Chondrocyte (in vitro differentiated cells): ENCODE data around the gene UHMK1. TPM values are rescaled to one million over a fixed set of nuclear protein-coding genes. Genes with fewer than 3 reads are reported as not detected.

Experiments used
- DNase-seq: peaks from one replicate; pipeline ENCODE4 v3.0.0; 2021; ENCODE audit warnings: mixed read lengths, low spot score
- H3K27ac Mint-ChIP-seq: one replicate; pipeline ENCODE4 v1.8.0; 2021; ENCODE audit warnings: mild to moderate bottlenecking, moderate library complexity, mixed read lengths; ENCODE audit not compliant: unreplicated experiment
- H3K27me3 Mint-ChIP-seq: 2 replicates; pipeline ENCODE4 v1.8.0; 2021; ENCODE audit warnings: low read depth, mixed read lengths
- H3K36me3 Mint-ChIP-seq: 2 replicates; pipeline ENCODE4 v1.8.0; 2021; ENCODE audit warnings: low read depth, mixed read lengths
- H3K4me1 Mint-ChIP-seq: 2 replicates; pipeline ENCODE4 v1.8.0; 2021; ENCODE audit warnings: low read depth, mild to moderate bottlenecking, mixed read lengths
- H3K4me3 Mint-ChIP-seq: one replicate; pipeline ENCODE4 v1.8.0; 2021; ENCODE audit warnings: mild to moderate bottlenecking, moderate library complexity, mixed read lengths; ENCODE audit not compliant: unreplicated experiment
- H3K9me3 Mint-ChIP-seq: 2 replicates; pipeline ENCODE4 v1.8.0; 2021; ENCODE audit warnings: low read depth, mixed read lengths
- total RNA-seq: library from RNA; stranded (reverse); gene quantifications from 3 replicates; pipeline ENCODE4 v1.2.1, GENCODE V29; 2021
- TF ChIP-seq, protein P1 (sequence below): fragments of 200-600 bp; sonication (generic); IDR thresholded peaks from 2 replicates; pipeline ENCODE4 v1.5.0; 2021; ENCODE audit warnings: antibody characterized with exemption, mild to moderate bottlenecking, moderate library complexity

Gene UHMK1
- total RNA-seq, 1 donor from 2014 or later, result 28.4 TPM

DNA sequence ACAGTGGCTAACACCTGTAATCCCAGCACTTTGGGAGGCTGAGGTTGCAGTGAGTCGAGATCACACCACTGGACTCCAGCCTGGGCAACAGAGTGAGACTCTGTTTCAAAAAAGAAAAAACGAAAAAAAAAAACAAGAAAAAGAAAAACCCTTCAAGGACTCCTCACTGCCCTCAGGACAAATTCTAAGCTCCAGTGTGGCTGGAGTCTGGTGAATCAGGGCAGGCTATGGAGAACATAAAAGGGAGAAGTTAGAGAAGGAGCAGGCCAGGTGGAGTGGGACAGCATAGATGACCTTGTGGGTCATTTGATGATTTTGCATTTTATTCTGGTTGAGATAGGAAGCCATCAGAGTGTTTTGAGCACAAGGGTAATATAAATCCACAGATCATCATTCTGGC lies 51.4 kb downstream of the UHMK1 start:
- Mint-ChIP-seq H3K4me3 (no peak overlapping the region), H3K9me3 (no peaks in the 10 kb centered on the region), H3K4me1 (peaks cover 18% of the 10 kb centered on the region), H3K27me3 (no peaks in the 10 kb centered on the region), H3K36me3 (no peaks in the 10 kb centered on the region), H3K27ac (peak overlapping the region; percentile 10)
- no peak for DNase-seq
- TF ChIP-seq, protein P1, sequence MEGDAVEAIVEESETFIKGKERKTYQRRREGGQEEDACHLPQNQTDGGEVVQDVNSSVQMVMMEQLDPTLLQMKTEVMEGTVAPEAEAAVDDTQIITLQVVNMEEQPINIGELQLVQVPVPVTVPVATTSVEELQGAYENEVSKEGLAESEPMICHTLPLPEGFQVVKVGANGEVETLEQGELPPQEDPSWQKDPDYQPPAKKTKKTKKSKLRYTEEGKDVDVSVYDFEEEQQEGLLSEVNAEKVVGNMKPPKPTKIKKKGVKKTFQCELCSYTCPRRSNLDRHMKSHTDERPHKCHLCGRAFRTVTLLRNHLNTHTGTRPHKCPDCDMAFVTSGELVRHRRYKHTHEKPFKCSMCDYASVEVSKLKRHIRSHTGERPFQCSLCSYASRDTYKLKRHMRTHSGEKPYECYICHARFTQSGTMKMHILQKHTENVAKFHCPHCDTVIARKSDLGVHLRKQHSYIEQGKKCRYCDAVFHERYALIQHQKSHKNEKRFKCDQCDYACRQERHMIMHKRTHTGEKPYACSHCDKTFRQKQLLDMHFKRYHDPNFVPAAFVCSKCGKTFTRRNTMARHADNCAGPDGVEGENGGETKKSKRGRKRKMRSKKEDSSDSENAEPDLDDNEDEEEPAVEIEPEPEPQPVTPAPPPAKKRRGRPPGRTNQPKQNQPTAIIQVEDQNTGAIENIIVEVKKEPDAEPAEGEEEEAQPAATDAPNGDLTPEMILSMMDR, result no peak

DNA sequence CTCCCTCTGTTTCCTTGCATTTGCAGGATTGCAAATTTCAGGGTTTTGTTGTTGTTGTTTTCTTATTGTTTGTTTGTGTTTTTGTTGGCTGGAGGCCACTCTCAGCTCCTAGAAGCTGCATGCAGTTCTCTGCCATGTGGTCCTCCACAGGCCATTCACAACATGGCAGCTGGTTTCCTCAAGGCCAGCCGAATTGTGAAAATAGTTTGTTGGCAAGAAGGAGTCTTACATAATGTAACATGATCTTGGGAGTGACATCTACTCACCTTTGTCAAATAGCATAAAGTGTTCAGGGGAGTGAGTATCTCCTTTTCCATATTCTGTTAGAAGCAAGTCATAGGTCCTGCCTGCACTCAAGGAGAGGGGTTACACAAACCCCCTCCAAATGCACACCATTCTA lies 53.3 kb downstream of the UHMK1 start:
- DNase-seq, result no peak
- no peaks in the 10 kb centered on the region for H3K9me3 Mint-ChIP-seq
- H3K36me3 Mint-ChIP-seq, result no peaks in the 10 kb centered on the region
- no peak overlapping the region for H3K4me3 Mint-ChIP-seq
- H3K27ac Mint-ChIP-seq, result no peak overlapping the region
- H3K4me1 Mint-ChIP-seq, result peaks cover 21% of the 10 kb centered on the region
- no peaks in the 10 kb centered on the region for H3K27me3 Mint-ChIP-seq
- TF ChIP-seq, protein P1, result no peak

DNA sequence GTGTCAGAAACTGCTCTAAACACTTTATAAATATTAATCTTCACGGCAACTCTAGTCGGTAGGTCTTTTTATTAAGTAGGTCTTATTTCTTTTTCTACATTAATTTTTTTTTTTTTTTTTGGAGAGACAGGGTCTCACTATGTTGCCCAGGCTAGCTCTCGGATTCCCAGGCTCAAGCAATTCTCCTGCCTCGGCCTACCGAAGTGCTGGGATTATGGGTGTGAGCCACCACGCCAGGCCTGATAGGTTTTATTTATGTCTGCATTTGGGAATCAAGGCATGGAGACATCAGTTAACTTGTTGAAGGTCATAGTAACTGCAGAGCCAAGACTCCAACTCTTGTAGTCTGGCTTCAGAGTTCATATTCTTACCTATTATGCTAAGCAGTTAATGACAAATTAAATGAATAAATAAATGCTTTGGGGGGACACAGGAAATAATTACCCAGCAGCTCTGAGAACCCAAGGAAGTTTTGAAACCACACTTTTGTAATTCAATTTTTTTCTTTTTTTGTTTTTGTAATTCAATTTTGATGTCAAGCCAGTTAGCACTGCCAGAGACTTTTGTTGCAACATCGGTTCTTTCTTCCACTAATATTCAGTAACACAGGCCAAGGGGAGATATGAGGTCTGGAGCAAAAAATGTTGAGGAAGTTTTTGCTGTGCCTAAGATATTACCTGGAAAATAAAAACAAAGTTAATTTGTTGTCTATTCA lies 54.5 kb downstream of the UHMK1 start:
- Mint-ChIP-seq H3K27me3 (no peaks in the 10 kb centered on the region), H3K27ac (no peak overlapping the region), H3K4me1 (peaks cover 21% of the 10 kb centered on the region), H3K36me3 (no peaks in the 10 kb centered on the region), H3K4me3 (no peak overlapping the region), H3K9me3 (no peaks in the 10 kb centered on the region)
- DNase-seq, result no peak
- TF ChIP-seq, protein P1, result no peak

DNA sequence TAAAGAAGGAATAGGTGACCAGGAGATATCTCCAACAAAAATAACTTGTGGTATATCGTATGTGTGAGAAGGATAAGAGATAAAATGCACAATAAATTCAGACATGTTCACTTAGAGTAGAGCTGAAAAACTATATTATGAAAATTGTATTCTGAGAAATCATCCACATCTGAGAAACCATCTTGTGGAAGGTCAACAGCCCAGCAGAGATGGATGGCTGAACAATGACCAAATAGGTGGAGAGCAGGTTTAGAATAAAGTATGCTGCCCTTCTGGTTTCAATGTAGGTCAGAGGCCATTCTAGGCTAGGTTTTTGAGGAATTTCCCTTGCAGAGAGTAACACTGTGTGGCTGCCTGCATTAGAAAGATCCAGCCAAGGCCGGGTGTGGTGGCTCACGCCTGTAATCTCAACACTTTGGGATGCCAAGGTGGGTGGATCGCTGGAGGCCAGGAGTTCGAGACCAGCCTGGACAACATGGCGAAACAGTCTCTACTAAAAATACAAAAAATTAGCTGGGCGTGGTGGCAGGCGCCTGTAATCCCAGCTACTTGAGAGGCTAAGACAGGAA lies 55.1 kb downstream of the UHMK1 start:
- no peak overlapping the region for H3K4me3 Mint-ChIP-seq
- peaks cover 21% of the 10 kb centered on the region for H3K4me1 Mint-ChIP-seq
- TF ChIP-seq, protein P1, result no peak
- H3K27me3 Mint-ChIP-seq, result no peaks in the 10 kb centered on the region
- H3K9me3 Mint-ChIP-seq, result no peaks in the 10 kb centered on the region
- DNase-seq, result no peak
- no peaks in the 10 kb centered on the region for H3K36me3 Mint-ChIP-seq
- H3K27ac Mint-ChIP-seq, result no peak overlapping the region

DNA sequence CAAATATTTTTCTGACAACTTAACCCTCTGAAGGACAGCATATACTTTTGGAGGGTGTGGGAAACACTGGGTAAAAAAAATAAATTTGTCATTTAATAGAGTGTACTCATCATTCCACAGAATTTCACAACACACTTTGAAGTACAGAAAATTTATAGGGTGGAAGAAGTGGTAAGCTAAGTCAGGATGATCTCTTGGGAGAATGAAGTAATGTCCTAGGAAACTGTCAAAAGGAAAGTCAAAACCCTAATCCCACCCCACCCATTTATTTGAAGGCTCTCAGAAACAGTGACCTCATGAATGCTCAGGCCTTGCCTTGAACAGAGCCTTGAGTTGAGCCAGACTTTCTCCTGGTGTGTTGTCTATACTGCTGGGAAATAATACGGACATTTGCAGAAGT lies 56.6 kb downstream of the UHMK1 start:
- H3K36me3 Mint-ChIP-seq, result no peaks in the 10 kb centered on the region

More for the DNA sequence above, 56.6 kb downstream of the UHMK1 start:
- Mint-ChIP-seq H3K9me3 (no peaks in the 10 kb centered on the region), H3K27ac (no peak overlapping the region), H3K4me3 (no peak overlapping the region), H3K27me3 (no peaks in the 10 kb centered on the region), H3K4me1 (peaks cover 11% of the 10 kb centered on the region)
- DNase-seq, result no peak
- TF ChIP-seq, protein P1, result no peak
